GM21786 (cell line): ENCODE data around the gene PIRT.
"Not testable (repeated sequence)": the region's sequence is repeated elsewhere in the genome, so short reads cannot be mapped to it uniquely, and the experiment has no call there.

Source experiments
- ATAC-seq: cut with Tn5 transposase; IDR thresholded peaks from one replicate; pipeline ENCODE4 v1.9.1; 2021; ENCODE audit not compliant: unreplicated experiment

The PIRT gene

DNA sequence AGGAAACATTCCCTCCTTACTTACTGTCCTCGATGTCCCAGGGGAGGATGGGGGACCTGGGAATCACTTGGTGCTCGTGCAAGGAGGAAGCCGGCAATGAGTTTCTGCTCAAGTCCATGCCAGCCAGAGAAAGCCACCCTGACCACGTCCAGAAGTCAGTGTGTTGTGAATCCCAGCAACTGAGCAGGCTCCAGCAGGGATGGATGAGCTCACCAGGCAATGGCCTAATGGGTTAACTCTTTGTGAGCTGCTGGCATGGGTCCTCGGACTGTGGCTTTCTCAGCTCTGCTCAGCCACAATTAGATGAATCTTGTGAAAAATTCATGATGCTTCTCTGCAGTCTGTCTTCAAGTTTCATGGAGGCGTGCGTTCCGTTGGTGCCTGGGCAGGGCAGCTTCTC is at the start of gene PIRT:
TSS of gene PIRT (minus strand) at position 167 of the 400 bp plus-strand sequence. CDS start 12,442 bp downstream, outside the sequence.
- no peak for ATAC-seq

- ATAC-seq, result no peak
Measured at GRCh38 chr17:10881959-10882358, 44.1 kb upstream of the PIRT start.

DNA sequence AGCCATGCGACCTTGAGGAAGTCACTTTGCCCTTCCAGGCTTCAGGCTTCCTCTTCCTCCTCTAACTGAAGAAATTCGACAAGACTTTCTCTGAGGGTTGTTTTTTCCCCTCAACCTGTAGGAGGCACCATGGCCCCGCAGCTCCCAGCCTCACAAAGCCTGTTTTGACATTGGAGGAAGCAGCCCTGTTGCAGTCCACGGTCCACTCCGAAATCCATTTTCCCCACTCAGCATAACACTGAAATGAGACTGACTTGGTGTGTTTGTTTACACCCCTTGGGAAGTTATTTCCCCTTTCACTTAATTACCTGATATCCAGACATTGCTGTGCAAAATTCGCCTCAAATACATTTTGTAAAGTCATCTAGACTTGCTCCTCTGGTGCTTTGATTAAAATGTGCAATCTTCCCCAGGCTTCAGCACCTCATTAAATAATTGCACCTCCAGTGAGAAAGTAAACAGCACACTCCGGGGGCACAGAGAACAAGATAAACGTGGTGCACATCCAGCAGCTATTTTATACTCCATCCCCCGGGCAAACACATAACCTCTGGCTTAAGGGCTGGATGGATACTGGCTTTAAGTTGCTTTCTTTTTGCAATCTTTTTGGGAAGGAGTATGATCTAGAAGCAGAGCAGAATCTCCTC is 41.4 kb upstream of the PIRT start:
- ATAC-seq, result no peak

DNA sequence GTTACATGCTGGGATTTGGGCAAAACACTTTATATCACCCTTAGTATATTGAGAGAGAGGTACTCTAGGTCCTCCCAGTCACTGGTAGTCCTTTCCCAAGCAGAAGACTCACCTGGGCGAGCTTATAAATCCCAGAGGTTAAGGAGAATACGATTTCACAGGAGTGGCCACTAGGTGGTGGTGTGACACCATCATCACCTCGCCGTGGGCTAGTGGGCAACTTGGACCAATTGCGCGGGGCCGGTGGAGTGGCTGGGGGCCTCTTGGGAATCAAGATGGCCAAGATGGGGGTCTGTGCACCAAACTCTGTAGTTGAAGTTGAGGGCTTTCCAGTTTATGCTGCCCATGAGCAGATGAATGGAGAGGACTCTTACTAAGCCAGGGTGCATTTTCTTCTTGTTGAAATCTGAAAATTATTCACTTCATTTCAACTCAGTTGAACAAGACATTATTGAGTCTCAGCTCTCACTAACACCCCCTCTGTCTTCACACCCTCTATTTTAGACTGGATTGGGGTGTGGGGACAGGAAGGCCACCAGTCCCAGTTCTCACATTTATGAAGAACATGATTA is 38.2 kb upstream of the PIRT start:
- ATAC-seq, result no peak

DNA sequence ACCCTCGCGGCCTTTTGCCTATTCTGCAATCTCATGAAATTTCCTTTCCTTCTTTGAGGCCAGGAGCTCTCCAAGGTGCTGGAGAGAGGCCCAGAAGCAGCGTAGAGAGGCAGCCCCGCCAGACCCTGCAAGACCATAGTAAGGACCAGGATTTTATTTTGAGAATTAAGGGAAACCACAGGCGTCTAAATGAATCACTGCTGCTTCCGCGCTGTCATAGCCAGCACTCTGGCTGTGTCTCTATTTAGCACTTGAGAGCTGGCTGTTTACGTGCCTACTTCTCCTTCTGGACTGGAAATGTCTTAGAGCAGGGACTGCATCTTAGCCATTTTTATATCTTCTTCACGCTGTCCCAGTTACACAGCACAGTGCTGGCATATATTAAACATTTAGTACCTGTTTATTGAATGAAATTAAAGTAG is 37.6 kb upstream of the PIRT start:
- no peak for ATAC-seq

- ATAC-seq, result no peak
Measured at GRCh38 chr17:10871914-10872313, 34.0 kb upstream of the PIRT start.

- no peak for ATAC-seq
Measured at GRCh38 chr17:10870336-10871050, 32.6 kb upstream of the PIRT start.

DNA sequence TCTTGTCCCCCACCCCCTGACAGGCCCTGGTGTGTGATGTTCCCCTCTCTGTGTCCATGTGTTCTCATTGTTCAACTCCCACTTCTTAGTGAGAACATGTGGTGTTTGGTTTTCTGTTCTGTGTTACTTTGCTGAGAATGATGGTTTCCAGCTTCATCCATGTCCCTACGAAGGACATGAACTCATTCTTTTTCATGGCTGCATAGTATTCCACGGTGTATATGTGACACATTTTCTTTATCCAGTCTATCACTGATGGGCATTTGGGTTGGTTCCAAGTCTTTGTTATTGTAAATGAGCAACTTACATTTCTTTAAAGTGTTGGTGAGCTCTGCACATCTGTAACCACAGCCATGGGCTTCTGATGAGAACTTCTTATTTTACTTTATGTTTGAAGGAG is 30.9 kb upstream of the PIRT start:
- ATAC-seq, result not testable (repeated sequence)

- no peak for ATAC-seq
Measured at GRCh38 chr17:10859051-10859450, 21.2 kb upstream of the PIRT start.

DNA sequence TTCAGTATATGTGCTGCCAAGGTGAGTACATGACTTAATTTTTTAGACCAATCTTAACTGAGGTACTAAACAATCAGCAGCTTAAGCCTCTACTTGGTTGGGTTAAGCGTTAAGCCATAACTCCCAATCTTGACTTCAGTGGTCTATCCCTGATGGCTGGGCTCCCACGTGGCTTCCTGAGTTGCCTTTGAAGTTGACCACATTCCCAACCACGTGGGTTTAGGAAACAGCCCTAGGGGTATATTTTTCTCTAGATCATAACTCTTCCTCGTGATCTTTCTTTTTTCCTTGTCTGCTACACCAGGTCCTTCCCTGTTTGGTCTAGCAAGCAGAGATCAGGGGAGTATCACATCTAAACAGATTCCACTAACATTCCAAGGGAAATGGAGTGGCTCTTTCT is 20.1 kb upstream of the PIRT start:
- no peak for ATAC-seq

GRCh38 chr17:10846636-10847035 is 8.7 kb upstream of the PIRT start:
- not testable (repeated sequence) for ATAC-seq

GRCh38 chr17:10845388-10845751 is 7.5 kb upstream of the PIRT start:
- no peak for ATAC-seq

- peak; percentile 79 for ATAC-seq
Measured at GRCh38 chr17:10844621-10845387, 6.9 kb upstream of the PIRT start.

DNA sequence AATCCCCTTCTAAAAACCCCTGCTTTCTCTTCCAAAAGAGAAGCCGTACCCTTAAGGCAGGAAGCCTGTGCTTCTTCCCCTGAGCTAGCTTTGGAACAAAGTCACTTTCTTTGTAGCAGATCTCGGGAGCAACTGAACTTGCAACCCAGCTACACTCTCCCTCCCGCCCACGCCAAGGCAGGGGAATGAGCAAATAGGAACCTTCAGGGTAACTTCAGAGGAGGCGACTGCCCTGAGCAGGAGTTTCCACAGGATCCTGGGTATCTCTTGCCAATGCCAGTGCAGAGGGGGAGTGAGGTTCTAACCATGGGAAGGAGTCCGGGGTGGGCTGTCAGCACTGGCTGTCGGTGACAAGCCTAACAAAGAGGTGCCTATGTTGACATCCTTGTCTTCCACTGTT is 5.9 kb upstream of the PIRT start:
- no peak for ATAC-seq

GRCh38 chr17:10842658-10843057 is 4.8 kb upstream of the PIRT start:
- ATAC-seq, result no peak

DNA sequence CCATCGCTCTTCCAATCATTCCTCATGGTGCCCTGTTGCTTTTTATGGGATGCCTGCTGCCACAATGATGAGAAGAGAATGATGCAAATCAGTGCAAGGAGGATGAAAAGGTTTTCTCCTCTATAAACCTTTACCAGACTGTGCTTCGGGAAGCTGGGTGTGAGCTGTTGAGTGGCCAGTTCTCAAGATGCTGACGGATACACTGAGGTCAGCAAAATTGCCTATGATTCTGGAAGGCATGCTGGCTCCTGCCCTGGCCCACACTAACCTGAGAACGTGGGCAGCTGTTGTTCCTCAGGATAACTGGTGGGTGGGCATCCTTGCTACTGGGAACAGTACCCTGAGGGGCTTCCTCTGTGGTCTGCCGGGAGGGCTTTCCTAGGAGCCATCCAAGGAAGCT is 795 bp upstream of the PIRT start:
- no peak for ATAC-seq

DNA sequence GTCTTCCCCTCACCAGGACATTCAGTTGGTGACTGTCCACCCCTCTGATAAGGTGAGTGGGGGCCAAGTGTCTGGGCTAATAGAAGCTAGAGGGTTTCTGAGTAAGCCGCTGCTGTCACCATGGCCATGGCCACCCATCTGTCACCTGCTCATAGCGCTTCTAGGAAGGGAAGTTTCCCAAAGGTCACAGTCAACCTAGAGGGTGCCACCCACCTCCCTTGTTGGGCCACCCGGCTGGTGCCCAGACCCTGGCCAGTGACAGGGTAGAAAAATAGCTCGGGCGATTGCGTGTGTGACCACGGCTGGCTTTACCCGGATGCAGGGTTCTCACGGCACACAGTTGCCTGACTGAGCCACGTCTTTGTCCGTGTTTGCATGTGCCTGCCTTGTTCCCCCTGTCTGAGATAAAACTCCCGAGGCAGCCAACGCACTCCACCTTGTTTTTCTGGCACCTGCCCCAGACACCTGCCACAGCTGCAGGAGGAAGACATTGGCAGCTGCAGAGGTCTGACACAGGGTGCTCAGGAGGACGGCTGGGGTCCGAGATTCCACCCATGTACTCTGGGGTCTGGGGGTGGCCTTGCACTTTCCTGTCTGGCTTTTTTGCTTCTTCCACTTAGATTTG is 809 bp downstream of the PIRT start:
- ATAC-seq, result no peak

GRCh38 chr17:10836145-10836544 is 1.7 kb downstream of the PIRT start:
- no peak for ATAC-seq

- no peak for ATAC-seq
Measured at GRCh38 chr17:10831696-10832095, 6.2 kb downstream of the PIRT start.

DNA sequence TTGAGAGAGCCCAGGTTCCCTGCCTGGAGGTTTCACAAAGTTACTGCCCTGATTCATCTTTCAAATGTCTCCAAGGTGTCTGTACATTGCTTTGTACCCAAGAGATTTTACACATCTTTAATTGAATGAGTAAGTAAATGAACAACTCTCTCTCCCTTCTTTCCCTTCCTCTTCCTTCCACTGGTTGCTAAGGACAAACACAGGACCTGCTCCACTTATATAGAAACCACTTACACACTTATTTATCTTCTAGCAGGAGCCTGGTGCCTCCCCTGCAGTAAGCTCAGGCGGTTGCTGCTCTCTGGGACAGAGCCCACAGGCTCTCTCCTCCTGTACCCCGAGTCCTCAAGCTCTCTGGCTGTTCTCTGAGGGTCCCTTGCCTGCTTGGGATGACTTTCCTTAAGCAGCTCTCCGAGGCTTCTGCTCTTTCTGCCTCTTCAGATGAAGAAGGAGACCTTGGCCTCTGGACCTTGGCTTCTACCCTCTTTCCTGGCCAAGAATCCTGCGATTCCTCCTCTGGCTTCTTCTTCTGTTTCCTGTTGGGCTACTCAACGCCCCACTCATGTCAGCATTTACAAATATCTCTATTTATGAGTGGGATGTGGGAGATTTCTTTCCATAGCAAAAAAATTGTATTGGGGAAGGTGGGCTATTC is 9.9 kb downstream of the PIRT start:
- ATAC-seq, result no peak

DNA sequence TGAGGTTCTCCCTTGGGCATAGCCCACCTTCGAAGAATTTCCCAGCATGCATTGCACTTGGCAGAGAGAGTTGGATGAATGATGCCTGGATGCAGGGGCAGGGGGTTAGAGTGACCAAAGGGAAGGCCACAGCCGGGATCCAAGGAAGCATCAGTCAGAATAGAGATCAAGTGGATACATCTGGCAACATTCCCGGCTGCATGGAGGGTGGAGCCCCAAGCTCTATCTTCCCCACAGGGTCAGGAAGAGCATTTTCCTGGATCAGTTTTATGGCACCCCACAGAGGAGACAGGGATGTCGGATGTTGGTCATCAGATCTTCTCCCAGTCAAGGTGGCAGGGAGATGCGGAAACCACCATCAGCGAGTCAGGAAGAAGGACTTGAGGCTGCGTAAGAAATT is 13.0 kb downstream of the PIRT start:
- ATAC-seq, result no peak
